GM18907 (cell line): ENCODE measurements around the gene TRIM54.

Experiments used
- ATAC-seq: cut with Tn5 transposase; IDR thresholded peaks from one replicate; pipeline ENCODE4 v1.9.1; 2021; ENCODE audit warnings: mild to moderate bottlenecking, moderate library complexity; ENCODE audit not compliant: unreplicated experiment

The TRIM54 gene

DNA sequence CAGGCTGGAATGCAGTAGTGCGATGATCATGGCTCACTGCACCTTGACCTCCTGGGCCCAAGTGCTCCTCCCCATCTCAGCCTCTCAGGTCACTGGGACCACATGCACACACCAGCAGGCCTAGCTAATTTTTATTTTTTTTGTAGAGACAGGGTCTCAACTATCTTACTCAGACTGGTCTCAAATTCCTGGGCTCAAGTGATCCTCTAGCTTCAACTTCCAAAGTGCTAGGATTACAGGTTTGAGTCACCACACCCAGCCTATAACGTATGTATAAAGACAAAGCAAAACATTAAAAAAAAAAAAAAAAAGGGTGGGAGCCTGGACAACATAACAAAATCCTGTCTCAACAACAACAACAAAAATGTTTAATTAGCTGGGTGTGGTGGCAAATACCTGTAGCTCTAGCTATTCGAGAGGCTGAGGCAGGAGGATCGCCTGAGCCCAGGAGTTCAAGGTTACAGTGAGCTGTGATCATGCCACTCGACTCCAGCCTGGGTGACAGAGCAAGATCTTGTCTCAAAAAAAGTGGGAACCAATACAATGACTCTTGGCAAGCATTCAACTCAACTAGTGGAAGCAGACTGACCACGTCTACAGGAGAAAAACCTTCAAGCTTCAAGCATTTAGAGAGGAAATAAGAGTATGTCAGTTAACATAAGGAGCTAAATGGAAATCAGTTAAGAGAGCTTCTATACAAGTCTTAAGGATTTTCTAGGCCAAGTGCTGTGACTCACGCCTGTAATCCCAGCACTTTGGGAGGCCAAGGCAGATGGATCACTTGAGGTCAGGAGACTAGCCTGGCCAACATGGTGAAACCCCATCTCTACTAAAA is 71.8 kb downstream of the TRIM54 start:
- no peak for ATAC-seq

DNA sequence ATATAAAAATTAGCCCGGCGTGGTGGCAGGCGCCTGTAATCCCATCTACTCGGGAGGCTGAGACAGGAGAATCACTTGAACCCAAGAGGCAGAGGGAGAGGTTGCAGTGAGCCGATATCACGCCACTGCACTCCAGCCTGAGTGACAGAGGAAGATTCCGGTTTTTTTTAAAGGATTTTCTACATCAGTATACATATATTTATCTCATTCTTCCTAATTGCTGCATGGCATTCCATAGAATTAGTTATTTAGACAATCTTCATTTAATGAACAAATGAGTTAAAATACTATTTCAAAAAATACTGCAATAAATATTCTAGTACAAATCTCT is 72.3 kb downstream of the TRIM54 start:
- ATAC-seq: no peak

DNA sequence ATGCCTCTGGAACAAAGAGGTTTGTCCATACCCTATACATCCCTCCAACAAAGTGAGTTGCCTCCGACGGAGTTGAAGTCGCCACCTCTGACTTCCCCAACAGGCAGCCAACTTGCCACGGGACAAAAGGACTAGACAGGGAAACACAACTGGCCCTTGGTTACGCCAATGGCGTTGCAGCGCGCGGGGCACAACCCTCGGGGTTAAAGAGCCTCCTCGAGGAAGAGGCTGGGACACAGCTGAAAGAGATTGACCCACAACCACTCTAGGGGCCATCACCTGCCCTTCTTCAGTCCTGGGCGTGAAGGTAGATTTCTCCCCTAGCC is 73.8 kb downstream of the TRIM54 start:
- peak; percentile 41 for ATAC-seq

DNA sequence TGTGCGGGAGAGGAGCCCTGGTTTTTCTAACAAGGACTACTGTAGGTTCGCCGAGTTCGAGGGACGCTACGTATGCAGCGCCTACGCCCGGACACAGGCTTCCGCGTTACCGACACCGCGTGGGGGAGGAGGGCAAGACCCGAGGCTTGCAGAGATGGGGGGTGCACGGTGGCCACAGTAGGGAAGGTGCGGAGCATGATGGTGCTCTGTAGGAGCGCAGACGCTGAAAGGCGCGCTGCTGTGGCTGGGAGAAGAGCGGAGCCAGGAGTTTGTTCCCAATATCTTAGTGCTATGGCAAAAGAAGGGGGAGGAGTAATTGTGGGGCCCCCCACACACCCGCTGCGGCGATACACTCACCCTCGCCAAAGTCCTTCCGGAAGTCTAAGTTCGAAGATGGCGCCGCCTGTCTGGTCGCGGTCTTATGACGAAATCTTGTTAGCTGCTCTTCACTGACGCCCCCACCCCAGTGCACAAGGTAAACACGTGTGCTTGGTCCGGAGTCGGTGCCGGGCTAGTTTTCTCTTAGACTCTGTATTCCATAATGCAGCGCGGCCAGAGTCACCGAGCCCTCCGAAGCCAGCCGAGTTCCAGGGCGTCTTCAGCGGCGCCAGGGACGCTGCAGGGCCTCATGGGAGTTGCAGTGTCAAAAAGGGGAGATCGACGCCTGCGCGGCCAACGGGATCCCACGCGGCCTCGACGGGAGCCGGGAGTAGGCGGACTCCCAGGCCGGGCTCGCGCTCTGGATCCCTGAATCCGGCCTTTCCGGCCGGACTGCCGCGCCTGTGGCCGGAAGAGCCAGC is 74.4 kb downstream of the TRIM54 start, which contains the start of gene GTF3C2:
TSS of gene GTF3C2 (minus strand) at position 383 of the 800 bp plus-strand sequence. CDS start 13,210 bp downstream, outside the sequence.
- ATAC-seq: peak; percentile 84
